Thoracic aorta (tissue), 2 donors: ENCODE data around the gene FOXP1. TPM values are rescaled to one million over a fixed set of nuclear protein-coding genes. Genes with fewer than 3 reads are reported as not detected.

Source experiments
- ATAC-seq: fragments of 150-250 bp; one replicate; pipeline ENCODE4 v1.8.0; 2017; ENCODE audit warnings: low read depth; ENCODE audit not compliant: insufficient number of reproducible peaks, low FRiP score
- DNase-seq: peaks from one replicate; pipeline ENCODE4 v3.0.0-alpha.2; 2020; ENCODE audit warnings: low spot score
- H3K27ac ChIP-seq, 2 donors: fragments of 200-600 bp; sonication (generic); 1 replicate in 1 of 2; 2 replicates in 1 of 2; pipeline ENCODE4 v1.5.1; 2016; ENCODE audit warnings: mild to moderate bottlenecking in 2 of 2, moderate library complexity in 2 of 2
- H3K27me3 ChIP-seq: fragments of 200-600 bp; sonication (generic); replicated peaks from 2 replicates; pipeline ENCODE4 v1.6.0; 2016; ENCODE audit warnings: mild to moderate bottlenecking; ENCODE audit not compliant: insufficient read depth
- H3K36me3 ChIP-seq: fragments of 200-600 bp; sonication (generic); one replicate; pipeline ENCODE4 v1.5.1; 2016
- H3K4me1 ChIP-seq, 2 donors: fragments of 200-600 bp; sonication (generic); 1 replicate in 1 of 2; 2 replicates in 1 of 2; pipeline versions ENCODE4 v1.5.1 to v1.6.0; 2016; ENCODE audit warnings: low read depth in 2 of 2, mild to moderate bottlenecking in 1 of 2; ENCODE audit not compliant: control insufficient read depth in 1 of 2
- H3K4me3 ChIP-seq: fragments of 200-600 bp; sonication (generic); 2 replicates; pipeline ENCODE4 v1.5.1; 2016; ENCODE audit warnings: mild to moderate bottlenecking
- H3K9me3 ChIP-seq: fragments of 200-600 bp; sonication (generic); 2 replicates; pipeline ENCODE4 v1.5.1; 2016
- total RNA-seq, 2 donors: library from RNA; depleted of rRNA; stranded (reverse); fragments of >200 nt; gene quantifications; one replicate each; pipeline versions ENCODE4 v1.1.0 to v1.2.3, GENCODE V29; 2016
- TF ChIP-seq, protein P1 (sequence below): fragments of 200-600 bp; sonication (generic); IDR thresholded peaks from one replicate; pipeline ENCODE4 v1.5.1; 2019; ENCODE audit warnings: antibody characterized with exemption

Gene FOXP1
- total RNA-seq, 2 donors from 2014 or later, result 176 to 255 TPM

DNA sequence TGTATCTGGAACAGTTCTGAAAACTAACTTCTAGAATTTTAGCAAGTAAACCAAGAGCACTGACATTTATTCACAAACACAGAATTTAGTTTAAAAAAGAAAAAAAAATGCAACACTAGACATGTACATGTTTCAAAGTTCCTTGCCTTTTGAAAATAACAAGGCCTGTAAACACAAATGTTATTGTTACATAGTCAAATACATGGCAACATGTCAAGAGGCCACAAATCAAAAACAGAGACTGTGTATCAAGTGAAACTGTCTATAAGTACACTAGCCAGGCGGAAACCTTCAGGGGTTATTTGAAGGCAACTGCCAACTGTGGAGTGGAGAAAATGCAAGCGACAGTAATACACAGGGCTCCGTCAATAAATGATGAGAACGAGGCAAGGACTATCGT lies 547.6 kb downstream of the FOXP1 start:
- H3K9me3 ChIP-seq, result no peaks in the 10 kb centered on the region
- ATAC-seq, result no peak
- peaks cover 31 to 88% of the 10 kb centered on the region in 2 donors for H3K4me1 ChIP-seq
- H3K36me3 ChIP-seq, result peaks cover 11% of the 10 kb centered on the region
- no peaks in the 10 kb centered on the region for H3K27me3 ChIP-seq
- H3K27ac ChIP-seq, result peak overlapping the region in 1 of 2 donors; percentile 9
- no peak for DNase-seq
- no peak overlapping the region for H3K4me3 ChIP-seq
- TF ChIP-seq, protein P1, sequence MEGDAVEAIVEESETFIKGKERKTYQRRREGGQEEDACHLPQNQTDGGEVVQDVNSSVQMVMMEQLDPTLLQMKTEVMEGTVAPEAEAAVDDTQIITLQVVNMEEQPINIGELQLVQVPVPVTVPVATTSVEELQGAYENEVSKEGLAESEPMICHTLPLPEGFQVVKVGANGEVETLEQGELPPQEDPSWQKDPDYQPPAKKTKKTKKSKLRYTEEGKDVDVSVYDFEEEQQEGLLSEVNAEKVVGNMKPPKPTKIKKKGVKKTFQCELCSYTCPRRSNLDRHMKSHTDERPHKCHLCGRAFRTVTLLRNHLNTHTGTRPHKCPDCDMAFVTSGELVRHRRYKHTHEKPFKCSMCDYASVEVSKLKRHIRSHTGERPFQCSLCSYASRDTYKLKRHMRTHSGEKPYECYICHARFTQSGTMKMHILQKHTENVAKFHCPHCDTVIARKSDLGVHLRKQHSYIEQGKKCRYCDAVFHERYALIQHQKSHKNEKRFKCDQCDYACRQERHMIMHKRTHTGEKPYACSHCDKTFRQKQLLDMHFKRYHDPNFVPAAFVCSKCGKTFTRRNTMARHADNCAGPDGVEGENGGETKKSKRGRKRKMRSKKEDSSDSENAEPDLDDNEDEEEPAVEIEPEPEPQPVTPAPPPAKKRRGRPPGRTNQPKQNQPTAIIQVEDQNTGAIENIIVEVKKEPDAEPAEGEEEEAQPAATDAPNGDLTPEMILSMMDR, result no peak

DNA sequence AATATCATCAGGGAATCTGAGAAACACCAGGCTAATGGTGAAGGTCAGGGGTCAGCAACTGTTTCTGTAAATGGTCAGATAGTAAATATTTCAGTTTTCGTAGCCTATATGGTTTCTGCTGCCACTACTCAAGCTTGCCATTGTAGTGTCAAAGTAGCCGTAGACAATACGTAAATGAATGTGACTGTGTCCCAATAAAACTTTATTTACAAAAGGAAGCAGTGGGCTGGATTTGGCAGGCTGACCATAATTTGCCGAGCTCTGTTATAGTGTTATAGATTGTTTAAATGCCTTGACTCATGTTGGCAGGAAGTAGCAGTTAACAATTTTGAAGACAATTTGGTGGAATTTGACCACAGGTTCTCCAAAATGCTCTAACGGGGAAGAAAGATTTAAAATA lies 548.2 kb downstream of the FOXP1 start:
- TF ChIP-seq, protein P1, result no peak
- no peak for DNase-seq
- peaks cover 29 to 87% of the 10 kb centered on the region in 2 donors for H3K4me1 ChIP-seq
- H3K27ac ChIP-seq, result peak overlapping the region in 1 of 2 donors; percentile 9
- H3K27me3 ChIP-seq, result no peaks in the 10 kb centered on the region
- no peaks in the 10 kb centered on the region for H3K9me3 ChIP-seq
- peaks cover 7% of the 10 kb centered on the region for H3K36me3 ChIP-seq
- no peak for ATAC-seq
- no peak overlapping the region for H3K4me3 ChIP-seq

DNA sequence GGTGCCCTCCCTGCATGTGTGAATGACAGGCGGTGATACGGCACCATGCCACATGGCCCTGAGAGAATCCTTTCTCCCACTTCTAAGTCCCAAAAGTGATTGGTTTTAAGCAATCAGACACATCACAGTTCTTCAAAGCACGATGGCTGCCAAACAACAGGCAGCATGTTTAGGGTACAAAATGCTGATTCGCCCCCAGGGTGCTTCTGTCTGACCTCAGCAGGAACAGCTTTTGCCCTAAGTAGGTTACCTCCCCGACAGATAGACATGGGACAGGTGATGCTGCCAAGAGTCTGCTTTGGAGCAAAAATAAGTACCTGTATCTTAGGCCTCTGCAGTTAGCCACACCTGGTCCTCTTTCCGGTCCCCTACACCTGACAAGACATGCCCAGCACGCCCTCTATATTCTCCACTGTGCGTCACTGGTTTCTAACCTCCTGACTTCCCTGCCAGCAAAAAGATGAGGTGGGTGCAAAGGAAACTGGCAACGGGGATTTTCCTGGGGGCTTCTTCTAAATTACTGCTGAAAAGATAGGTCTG lies 549.8 kb downstream of the FOXP1 start:
- H3K4me3 ChIP-seq, result no peak overlapping the region
- H3K36me3 ChIP-seq, result peaks cover 8% of the 10 kb centered on the region
- peaks cover 25 to 73% of the 10 kb centered on the region in 2 donors for H3K4me1 ChIP-seq
- H3K27ac ChIP-seq, result no peak overlapping the region
- no peak for DNase-seq
- TF ChIP-seq, protein P1, result no peak
- ATAC-seq, result no peak
- no peaks in the 10 kb centered on the region for H3K27me3 ChIP-seq
- H3K9me3 ChIP-seq, result no peaks in the 10 kb centered on the region

DNA sequence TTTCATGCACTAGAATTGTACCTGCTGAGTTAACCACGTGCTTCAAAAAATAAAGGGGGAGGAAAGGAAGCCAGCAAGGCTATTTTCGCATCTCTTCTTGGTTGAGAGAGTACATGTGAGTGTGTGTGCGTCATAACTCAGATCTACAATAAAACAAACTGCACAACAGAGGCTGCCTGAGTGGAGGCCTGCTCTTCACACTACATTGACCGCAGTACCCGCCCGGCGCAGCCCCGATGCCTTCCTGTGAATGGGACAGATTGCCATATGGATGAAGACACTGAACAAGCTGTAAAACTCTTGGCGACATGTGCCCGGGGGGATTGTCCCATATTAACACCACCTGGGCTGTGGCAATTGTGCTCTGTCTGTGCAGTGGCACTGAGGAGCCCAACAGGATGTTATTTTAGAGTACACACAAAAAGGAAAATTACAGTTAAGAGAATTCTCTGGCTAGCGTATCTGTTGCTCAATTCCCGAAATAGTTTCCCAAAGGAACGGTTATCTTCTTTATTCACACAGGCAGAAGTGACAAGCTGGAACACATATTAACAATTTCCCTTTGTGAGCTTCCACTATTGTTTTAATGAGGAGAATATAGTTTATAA lies 551.5 kb downstream of the FOXP1 start:
- H3K4me3 ChIP-seq, result no peak overlapping the region
- H3K4me1 ChIP-seq, result peaks cover 26 to 70% of the 10 kb centered on the region in 2 donors
- H3K36me3 ChIP-seq, result peaks cover 5% of the 10 kb centered on the region
- peak overlapping the region; percentile 36 to 44 for H3K27ac ChIP-seq
- DNase-seq (no peak), ATAC-seq (no peak)
- H3K27me3 ChIP-seq, result no peaks in the 10 kb centered on the region
- TF ChIP-seq, protein P1, result no peak
- no peaks in the 10 kb centered on the region for H3K9me3 ChIP-seq

DNA sequence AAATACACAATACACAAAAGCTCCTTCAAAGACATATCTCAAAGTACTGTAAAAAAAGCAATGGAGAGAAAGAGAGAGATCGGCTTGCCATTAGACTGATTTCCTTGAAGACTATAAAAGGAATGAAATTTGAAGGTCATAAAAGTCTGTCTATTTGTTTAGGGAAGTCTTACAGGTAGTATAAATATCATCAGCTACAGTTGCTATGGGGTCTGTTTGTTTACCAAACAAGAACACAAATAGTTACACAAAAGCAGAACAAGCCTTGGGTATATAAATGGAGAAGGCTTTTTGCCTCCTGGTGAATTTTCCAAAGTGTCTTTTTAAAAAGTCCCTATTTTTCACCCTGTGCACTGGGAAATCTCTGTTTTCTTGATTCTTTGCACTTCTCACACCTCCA lies 552.3 kb downstream of the FOXP1 start:
- ATAC-seq (no peak), DNase-seq (no peak)
- peak overlapping the region; percentile 29 to 36 for H3K27ac ChIP-seq
- H3K4me3 ChIP-seq, result no peak overlapping the region
- no peaks in the 10 kb centered on the region for H3K27me3 ChIP-seq
- TF ChIP-seq, protein P1, result no peak
- H3K9me3 ChIP-seq, result no peaks in the 10 kb centered on the region
- peaks cover 5% of the 10 kb centered on the region for H3K36me3 ChIP-seq
- H3K4me1 ChIP-seq, result peaks cover 31 to 77% of the 10 kb centered on the region in 2 donors
